ENCODE results near the gene HS3ST4. TPM values are rescaled to one million over a fixed set of nuclear protein-coding genes. Genes with fewer than 3 reads are reported as not detected.

Gene HS3ST4
- 3.6 TPM in 2 replicates for total RNA-seq (ENCODE audit: low replicate concordance)
- long read RNA-seq: 0 reads

DNA sequence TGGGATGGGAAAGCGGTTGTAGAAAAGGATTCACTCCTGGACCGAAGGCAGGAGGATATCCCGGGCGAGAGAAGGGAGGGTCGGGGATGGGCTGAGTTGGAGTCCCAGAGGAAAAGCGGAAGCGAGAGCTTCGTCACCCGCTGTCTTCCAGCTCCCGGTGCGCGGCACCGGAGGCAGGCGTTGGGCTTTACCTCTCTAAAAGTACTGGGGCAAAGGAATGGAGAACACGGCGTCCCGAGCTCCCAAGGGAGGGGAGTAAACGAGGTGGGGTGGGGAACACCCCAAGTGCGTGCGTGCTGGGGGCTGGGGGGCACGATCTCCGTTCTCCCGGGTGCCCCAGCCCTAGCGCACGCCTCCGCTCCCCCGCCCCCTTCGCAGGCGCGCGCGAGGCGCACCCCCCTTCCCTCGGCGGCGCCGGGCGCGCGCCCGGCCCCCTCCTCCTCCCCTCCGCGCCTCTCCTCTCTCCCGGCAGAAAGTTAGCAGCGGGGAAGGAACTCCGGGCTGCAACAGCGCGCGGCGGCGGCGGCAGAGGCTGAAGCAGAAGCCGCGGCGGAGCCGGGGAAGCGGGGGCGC is at the start of gene HS3ST4:
Gene HS3ST4, plus strand, starts transcription at position 441 of the 573 bp plus-strand sequence.
- Mint-ChIP-seq H3K27ac (no peak within 1 kb of the TSS), H3K36me3 (no peaks in the 10 kb centered on the region), H3K4me3 (peak within 1 kb of the TSS; percentile 88), H3K27me3 (peaks cover 90% of the 10 kb centered on the region), H3K9me3 (no peaks in the 10 kb centered on the region), H3K4me1 (ENCODE audit: unreplicated experiment) (peaks cover 12% of the 10 kb centered on the region)
- DNase-seq (ENCODE audit: extremely low spot score, unreplicated experiment): no peak
- TF ChIP-seq, protein P1, sequence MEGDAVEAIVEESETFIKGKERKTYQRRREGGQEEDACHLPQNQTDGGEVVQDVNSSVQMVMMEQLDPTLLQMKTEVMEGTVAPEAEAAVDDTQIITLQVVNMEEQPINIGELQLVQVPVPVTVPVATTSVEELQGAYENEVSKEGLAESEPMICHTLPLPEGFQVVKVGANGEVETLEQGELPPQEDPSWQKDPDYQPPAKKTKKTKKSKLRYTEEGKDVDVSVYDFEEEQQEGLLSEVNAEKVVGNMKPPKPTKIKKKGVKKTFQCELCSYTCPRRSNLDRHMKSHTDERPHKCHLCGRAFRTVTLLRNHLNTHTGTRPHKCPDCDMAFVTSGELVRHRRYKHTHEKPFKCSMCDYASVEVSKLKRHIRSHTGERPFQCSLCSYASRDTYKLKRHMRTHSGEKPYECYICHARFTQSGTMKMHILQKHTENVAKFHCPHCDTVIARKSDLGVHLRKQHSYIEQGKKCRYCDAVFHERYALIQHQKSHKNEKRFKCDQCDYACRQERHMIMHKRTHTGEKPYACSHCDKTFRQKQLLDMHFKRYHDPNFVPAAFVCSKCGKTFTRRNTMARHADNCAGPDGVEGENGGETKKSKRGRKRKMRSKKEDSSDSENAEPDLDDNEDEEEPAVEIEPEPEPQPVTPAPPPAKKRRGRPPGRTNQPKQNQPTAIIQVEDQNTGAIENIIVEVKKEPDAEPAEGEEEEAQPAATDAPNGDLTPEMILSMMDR (conservative IDR thresholded peaks at IDR 0.05): no peak

DNA sequence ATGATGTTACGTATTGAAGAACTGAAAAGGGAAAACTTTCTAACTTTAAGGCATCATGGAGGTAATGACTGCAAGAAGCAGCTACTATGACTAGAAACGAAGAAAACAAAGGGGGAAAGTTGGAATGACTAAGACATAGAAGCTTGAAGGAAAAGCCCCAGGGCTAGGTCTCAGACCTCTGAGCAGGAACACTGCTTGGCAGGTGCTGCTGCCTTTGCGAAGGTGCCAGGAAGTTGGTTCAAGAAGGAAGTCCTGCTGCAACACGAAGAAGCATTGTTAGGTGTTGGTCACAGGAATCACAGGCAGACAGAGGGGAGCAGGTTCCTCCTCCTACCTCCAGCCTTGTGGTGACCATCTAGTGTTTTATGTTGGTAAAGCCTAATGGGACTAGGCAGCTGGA is 48.1 kb upstream of the HS3ST4 start:
- H3K27ac Mint-ChIP-seq: no peak overlapping the region

DNA sequence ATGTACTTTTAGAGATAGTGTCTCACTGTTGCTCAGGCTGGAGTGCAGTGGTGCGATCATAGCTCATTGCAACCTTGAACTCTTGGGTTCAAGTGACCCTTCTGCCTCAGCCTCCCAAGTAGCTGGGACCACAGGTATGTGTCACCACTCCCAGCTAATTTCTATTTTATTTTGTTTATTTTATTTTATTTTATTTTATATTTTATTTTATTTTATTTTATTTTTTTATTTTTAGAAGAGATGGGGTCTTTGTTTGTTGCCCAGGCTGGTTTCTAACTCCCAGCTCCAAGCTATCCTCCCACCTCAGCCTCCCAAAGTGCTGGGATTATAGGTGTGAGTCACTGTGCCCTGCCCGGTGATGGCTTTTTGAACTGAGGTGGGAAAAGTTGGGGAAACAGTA is 35.1 kb upstream of the HS3ST4 start:
- no peak overlapping the region for H3K27ac Mint-ChIP-seq
- H3K4me1 Mint-ChIP-seq (ENCODE audit: unreplicated experiment): no peaks in the 10 kb centered on the region
- no peaks in the 10 kb centered on the region for H3K36me3 Mint-ChIP-seq
- peaks cover 22% of the 10 kb centered on the region for H3K27me3 Mint-ChIP-seq
- no peaks in the 10 kb centered on the region for H3K9me3 Mint-ChIP-seq
- no peak overlapping the region for H3K4me3 Mint-ChIP-seq
- DNase-seq (ENCODE audit: extremely low spot score, unreplicated experiment): no peak
- TF ChIP-seq, protein P1 (conservative IDR thresholded peaks at IDR 0.05): no peak

More for the DNA sequence above, 48.1 kb upstream of the HS3ST4 start:
- Mint-ChIP-seq H3K27me3 (peaks cover 7% of the 10 kb centered on the region), H3K36me3 (no peaks in the 10 kb centered on the region), H3K4me3 (no peak overlapping the region), H3K4me1 (ENCODE audit: unreplicated experiment) (no peaks in the 10 kb centered on the region), H3K9me3 (no peaks in the 10 kb centered on the region)
- DNase-seq (ENCODE audit: extremely low spot score, unreplicated experiment): no peak
- TF ChIP-seq, protein P1 (conservative IDR thresholded peaks at IDR 0.05): no peak

DNA sequence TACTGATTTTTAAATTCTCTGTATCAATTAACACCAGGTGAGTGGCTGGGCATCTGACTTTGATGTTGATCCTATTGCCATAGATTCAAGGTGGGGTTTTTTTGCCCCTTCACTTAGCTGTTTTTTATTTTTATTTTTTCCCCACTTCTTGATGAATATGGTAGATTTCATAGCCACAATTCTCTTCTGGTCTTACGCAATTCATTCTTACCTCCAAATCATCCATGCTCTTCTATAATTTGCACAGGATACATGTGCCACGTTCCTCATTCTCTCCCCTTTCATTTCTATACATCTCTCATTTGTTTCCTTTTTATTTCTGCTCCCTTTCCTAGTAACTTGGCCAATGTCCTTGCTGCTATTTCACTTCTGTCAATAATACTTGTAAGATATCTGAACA is 14.9 kb upstream of the HS3ST4 start:
- H3K9me3 Mint-ChIP-seq: no peaks in the 10 kb centered on the region
- no peaks in the 10 kb centered on the region for H3K36me3 Mint-ChIP-seq
- TF ChIP-seq, protein P1 (conservative IDR thresholded peaks at IDR 0.05): no peak
- peaks cover 4% of the 10 kb centered on the region for H3K27me3 Mint-ChIP-seq
- H3K4me3 Mint-ChIP-seq: no peak overlapping the region
- no peaks in the 10 kb centered on the region for H3K4me1 Mint-ChIP-seq (ENCODE audit: unreplicated experiment)
- no peak overlapping the region for H3K27ac Mint-ChIP-seq
- DNase-seq (ENCODE audit: extremely low spot score, unreplicated experiment): no peak

DNA sequence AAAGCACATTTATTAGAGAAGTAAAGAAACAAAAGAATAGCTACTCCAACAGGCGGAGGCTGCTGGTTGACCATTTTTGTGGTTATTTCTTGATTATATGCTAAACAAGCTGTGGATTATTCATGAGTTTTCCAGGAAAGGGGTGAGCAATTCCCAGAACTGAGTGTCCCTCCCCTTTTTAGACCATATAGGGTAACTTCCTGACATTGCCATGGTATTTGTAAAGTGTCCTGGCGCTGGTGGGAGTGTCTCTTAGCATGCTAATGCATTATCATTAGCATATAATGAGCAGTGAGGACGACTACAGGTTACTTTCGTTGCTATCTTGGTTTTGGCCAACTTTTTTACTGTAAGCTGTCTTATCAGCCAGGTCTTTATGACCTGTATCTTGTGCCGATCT is 12.2 kb upstream of the HS3ST4 start:
- Mint-ChIP-seq H3K4me1 (ENCODE audit: unreplicated experiment) (no peaks in the 10 kb centered on the region), H3K36me3 (no peaks in the 10 kb centered on the region), H3K4me3 (no peak overlapping the region), H3K9me3 (no peaks in the 10 kb centered on the region), H3K27ac (no peak overlapping the region), H3K27me3 (peaks cover 9% of the 10 kb centered on the region)
- TF ChIP-seq, protein P1 (conservative IDR thresholded peaks at IDR 0.05): no peak
- DNase-seq (ENCODE audit: extremely low spot score, unreplicated experiment): no peak

Data from type B pancreatic cell (in vitro differentiated cells).